Endothelial cell (in vitro differentiated cells): ENCODE results near the gene MTERF4. TPM values are rescaled to one million over a fixed set of nuclear protein-coding genes. Genes with fewer than 3 reads are reported as not detected.
"Not testable (repeated sequence)": the region's sequence is repeated elsewhere in the genome, so short reads cannot be mapped to it uniquely, and the experiment has no call there.

ENCODE experiments used
- DNase-seq: peaks from one replicate; pipeline ENCODE4 v3.0.0; 2021; ENCODE audit warnings: low spot score
- H3K27ac Mint-ChIP-seq: one replicate; pipeline ENCODE4 v1.8.0; 2021; ENCODE audit warnings: mixed read lengths, inconsistent platforms; ENCODE audit not compliant: unreplicated experiment
- H3K27me3 Mint-ChIP-seq: one replicate; pipeline ENCODE4 v1.8.0; 2021; ENCODE audit warnings: mild to moderate bottlenecking, moderate library complexity, mixed read lengths, inconsistent platforms; ENCODE audit not compliant: unreplicated experiment
- H3K36me3 Mint-ChIP-seq: one replicate; pipeline ENCODE4 v1.8.0; 2021; ENCODE audit warnings: mild to moderate bottlenecking, low read depth, mixed read lengths, inconsistent platforms; ENCODE audit not compliant: unreplicated experiment
- H3K4me1 Mint-ChIP-seq: one replicate; pipeline ENCODE4 v1.8.0; 2021; ENCODE audit warnings: mild to moderate bottlenecking, mixed read lengths, inconsistent platforms; ENCODE audit not compliant: unreplicated experiment
- H3K4me3 Mint-ChIP-seq: one replicate; pipeline ENCODE4 v1.8.0; 2021; ENCODE audit warnings: mild to moderate bottlenecking, mixed read lengths, inconsistent platforms; ENCODE audit not compliant: unreplicated experiment
- H3K9me3 Mint-ChIP-seq: one replicate; pipeline ENCODE4 v1.8.0; 2021; ENCODE audit warnings: mixed read lengths, inconsistent platforms; ENCODE audit not compliant: unreplicated experiment
- total RNA-seq: library from RNA; stranded (reverse); fragmentation: NEBNext Ultra II Directional; extraction: Animal tissue kit (Norgen Biotek cat#: 25700); gene quantifications from one replicate; pipeline ENCODE4 v1.2.1, GENCODE V29; 2021; ENCODE audit not compliant: unreplicated experiment
- TF ChIP-seq, protein P1 (sequence below): fragments of 200-600 bp; sonication (generic); IDR thresholded peaks from one replicate; pipeline ENCODE4 v1.5.0; 2021; ENCODE audit warnings: antibody characterized with exemption; ENCODE audit not compliant: unreplicated experiment

The MTERF4 gene
- total RNA-seq, 1 donor from 2014 or later: 82.4 TPM

DNA sequence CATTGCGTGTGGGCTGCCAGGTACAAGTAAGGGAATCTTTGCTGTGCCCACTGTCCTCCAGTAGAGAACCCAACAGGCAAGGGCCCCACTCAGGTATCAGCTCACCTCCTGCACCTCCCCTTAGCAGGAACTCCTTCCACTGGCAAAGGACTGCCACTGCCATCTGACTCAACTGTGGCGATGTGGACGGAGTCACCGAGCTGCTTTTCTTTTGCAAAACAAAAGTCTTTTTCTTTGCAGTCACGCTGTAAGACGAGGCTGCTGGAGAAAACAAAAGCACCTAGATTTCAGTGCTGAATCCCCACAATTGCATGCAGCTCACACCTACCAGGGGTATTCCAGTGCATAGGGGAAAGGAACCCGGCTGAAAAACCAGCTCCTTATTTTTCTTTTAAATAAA, 7.9 kb downstream of the MTERF4 start:
- Mint-ChIP-seq H3K27me3 (peaks cover 11% of the 10 kb centered on the region), H3K4me3 (no peak overlapping the region), H3K27ac (no peak overlapping the region), H3K4me1 (peaks cover 48% of the 10 kb centered on the region), H3K36me3 (peaks cover 60% of the 10 kb centered on the region), H3K9me3 (no peaks in the 10 kb centered on the region)
- DNase-seq: no peak
- TF ChIP-seq, protein P1, sequence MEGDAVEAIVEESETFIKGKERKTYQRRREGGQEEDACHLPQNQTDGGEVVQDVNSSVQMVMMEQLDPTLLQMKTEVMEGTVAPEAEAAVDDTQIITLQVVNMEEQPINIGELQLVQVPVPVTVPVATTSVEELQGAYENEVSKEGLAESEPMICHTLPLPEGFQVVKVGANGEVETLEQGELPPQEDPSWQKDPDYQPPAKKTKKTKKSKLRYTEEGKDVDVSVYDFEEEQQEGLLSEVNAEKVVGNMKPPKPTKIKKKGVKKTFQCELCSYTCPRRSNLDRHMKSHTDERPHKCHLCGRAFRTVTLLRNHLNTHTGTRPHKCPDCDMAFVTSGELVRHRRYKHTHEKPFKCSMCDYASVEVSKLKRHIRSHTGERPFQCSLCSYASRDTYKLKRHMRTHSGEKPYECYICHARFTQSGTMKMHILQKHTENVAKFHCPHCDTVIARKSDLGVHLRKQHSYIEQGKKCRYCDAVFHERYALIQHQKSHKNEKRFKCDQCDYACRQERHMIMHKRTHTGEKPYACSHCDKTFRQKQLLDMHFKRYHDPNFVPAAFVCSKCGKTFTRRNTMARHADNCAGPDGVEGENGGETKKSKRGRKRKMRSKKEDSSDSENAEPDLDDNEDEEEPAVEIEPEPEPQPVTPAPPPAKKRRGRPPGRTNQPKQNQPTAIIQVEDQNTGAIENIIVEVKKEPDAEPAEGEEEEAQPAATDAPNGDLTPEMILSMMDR: no peak

DNA sequence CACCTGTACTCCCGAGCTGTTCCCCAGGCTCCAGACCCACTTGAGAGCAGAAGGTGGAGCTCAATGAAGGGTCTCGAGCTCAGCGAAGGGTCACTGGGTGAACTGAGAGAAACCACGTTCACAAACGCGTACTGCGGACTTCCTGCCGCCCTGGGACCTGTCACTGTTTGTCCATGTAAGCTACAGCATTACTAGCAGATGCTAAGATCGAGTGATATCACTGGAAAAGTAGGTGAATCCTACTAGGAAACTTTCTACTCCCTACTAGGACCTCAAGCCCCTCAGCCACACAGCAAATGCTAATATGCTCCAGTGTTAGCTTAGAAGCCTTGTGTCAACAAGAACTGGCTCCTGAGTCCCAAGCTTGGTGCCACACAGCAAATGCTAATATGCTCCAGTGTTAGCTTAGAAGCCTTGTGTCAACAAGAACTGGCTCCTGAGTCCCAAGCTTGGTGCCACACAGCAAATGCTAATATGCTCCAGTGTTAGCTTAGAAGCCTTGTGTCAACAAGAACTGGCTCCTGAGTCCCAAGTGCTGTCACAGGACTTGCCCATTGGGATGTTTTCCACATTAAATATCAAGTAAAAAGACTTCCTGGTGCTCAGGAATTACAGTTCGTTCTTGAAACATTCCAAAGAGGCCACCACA, 8.8 kb downstream of the MTERF4 start:
- Mint-ChIP-seq H3K36me3 (peaks cover 62% of the 10 kb centered on the region), H3K27me3 (peaks cover 11% of the 10 kb centered on the region), H3K4me3 (peak overlapping the region; percentile 51), H3K4me1 (peaks cover 49% of the 10 kb centered on the region)
- not testable (repeated sequence) for H3K9me3 Mint-ChIP-seq, H3K27ac Mint-ChIP-seq, DNase-seq

DNA sequence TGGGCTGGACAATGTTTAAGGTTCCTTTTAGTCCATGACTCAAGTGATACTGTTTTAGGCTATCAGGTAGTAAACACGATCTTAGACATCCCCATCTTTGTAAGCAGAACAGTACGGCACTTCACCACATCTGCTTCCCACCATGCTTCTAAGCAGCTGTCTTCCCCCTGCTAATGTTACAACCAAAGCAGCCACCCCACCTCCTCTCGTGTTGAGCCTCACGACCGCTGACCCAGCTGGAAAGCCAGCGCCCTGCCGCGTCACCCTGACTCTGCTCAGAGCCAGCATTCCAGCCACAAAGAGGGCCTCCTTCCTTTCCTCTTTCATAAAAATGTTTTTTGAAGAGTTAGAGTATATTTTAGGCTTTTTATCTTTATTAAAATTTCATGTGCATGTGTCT, 9.4 kb downstream of the MTERF4 start:
- Mint-ChIP-seq H3K4me3 (peak overlapping the region; percentile 51), H3K27me3 (peaks cover 10% of the 10 kb centered on the region), H3K4me1 (peaks cover 50% of the 10 kb centered on the region), H3K9me3 (no peaks in the 10 kb centered on the region), H3K27ac (no peak overlapping the region), H3K36me3 (peaks cover 63% of the 10 kb centered on the region)
- no peak for DNase-seq
- TF ChIP-seq, protein P1: no peak

DNA sequence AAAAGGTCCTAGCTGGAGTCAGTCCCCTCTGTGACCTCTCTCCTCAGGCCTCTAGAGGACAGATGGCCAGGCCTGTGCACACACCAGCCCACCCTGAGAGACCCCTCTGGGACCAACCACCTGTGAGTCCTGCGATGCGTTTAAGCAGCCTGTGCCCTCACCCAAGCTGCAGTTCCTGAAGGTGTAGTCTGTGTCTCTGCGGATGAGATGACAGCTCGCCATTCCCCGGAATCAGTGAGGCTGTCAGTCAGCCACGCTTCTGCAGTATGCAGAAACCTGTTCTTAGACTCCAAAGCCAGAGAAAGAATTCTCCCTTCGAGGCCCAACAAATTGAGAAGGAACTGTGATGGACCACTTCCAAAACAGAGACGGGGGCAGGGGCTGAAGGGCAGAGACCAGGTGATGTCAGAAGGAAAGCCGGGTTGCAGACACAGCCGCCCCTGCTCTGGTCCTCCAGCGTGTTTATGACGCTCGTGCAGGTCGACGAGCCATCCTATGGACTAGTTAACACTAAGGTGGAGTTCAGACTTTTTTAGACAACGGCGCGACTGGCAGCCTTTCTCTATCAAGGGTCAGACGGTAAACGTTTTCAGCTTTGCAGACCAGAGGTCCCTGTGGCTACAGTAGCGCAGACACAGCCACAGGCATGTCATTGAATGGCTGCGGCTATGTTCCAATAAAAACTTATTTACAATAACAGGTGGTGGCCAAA, 10.2 kb downstream of the MTERF4 start:
- DNase-seq: no peak
- TF ChIP-seq, protein P1: no peak
- Mint-ChIP-seq H3K9me3 (no peaks in the 10 kb centered on the region), H3K36me3 (peaks cover 57% of the 10 kb centered on the region), H3K27me3 (peaks cover 5% of the 10 kb centered on the region), H3K27ac (no peak overlapping the region), H3K4me1 (peaks cover 43% of the 10 kb centered on the region), H3K4me3 (no peak overlapping the region)

DNA sequence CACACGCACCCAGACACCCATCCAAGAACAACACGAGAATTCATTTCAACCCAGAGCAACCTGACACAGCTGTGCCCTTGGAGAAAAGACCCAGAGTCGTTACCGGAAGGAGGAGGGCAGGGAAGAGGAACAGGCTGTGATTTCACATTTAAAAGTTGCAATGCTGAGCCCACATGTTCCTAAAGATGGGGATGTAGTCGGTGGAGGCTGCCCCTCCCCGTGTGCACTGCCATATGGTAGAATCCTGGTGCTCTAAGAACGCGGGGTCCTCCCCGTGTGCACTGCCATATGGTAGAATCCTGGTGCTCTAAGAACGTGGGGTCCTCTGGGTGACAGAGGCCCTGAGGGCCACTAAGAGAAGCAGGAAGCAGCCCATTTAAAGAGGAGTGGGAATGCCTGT, 10.9 kb downstream of the MTERF4 start:
- TF ChIP-seq, protein P1: no peak
- Mint-ChIP-seq H3K9me3 (no peaks in the 10 kb centered on the region), H3K36me3 (peaks cover 59% of the 10 kb centered on the region), H3K4me1 (peaks cover 39% of the 10 kb centered on the region), H3K27ac (no peak overlapping the region), H3K27me3 (peaks cover 5% of the 10 kb centered on the region), H3K4me3 (peak overlapping the region; percentile 43)
- DNase-seq: no peak
